Keratinocyte (primary cell): Measurements from ENCODE around the gene MYRIP.

Source experiments
- CTCF ChIP-seq, 3 experiments: IDR thresholded peaks in 1 of 3; conservative IDR thresholded peaks in 1 of 3; optimal IDR thresholded peaks in 1 of 3; 2 replicates in 2 of 3; 3 replicates in 1 of 3; pipeline versions ENCODE3 to v1.5.1; 2011; ENCODE audit warnings: low read length in 3 of 3, mild to moderate bottlenecking in 3 of 3, moderate library complexity in 2 of 3, control low read depth in 1 of 3, inconsistent platforms in 1 of 3; ENCODE audit not compliant: insufficient read depth in 2 of 3; ENCODE audit errors: extremely low read depth in 1 of 3
- EZH2 ChIP-seq: IDR thresholded peaks from one replicate; pipeline ENCODE4 v1.6.1; 2012; ENCODE audit warnings: inconsistent platforms, mild to moderate bottlenecking, low read length, moderate library complexity

GRCh38 chr3:39784922-39785321 lies 24.5 kb upstream of the MYRIP start:
- no peak for TF ChIP-seq CTCF (optimal IDR thresholded peaks at IDR 0.05 in 1 of 3, IDR thresholded peaks at IDR 0.05 in 1 of 3, conservative IDR thresholded peaks at IDR 0.05 in 1 of 3; ENCODE audit: extremely low read depth in 1 of 3, insufficient read depth in 2 of 3, low read length in 3 of 3)
- TF ChIP-seq EZH2 = no peak
